ENCODE results near the gene BPIFB3. TPM values are rescaled to one million over a fixed set of nuclear protein-coding genes. Genes with fewer than 3 reads are reported as not detected.
"Not testable (repeated sequence)": the region's sequence is repeated elsewhere in the genome, so short reads cannot be mapped to it uniquely, and the experiment has no call there.

The BPIFB3 gene
- total RNA-seq, 1 donor from 2014 or later = not detected

- TF ChIP-seq EZH2 (IDR thresholded peaks at IDR 0.05) (no peak), CTCF (IDR thresholded peaks at IDR 0.05) (no peak)
- Histone ChIP-seq H2AFZ (replicated peaks) (no peak overlapping the region), H3K4me3 (no peak overlapping the region), H4K20me1 (ENCODE audit: low read depth) (no peaks in the 10 kb centered on the region), H3K4me2 (no peak overlapping the region), H3K36me3 (no peaks in the 10 kb centered on the region), H3K9me3 (ENCODE audit: low read depth) (no peaks in the 10 kb centered on the region), H3F3A (ENCODE audit: low read depth) (no peaks in the 10 kb centered on the region), H3K27me3 (no peaks in the 10 kb centered on the region), H3K79me2 (ENCODE audit: low read depth) (no peaks in the 10 kb centered on the region), H3K9ac (no peak overlapping the region), H3K4me1 (no peaks in the 10 kb centered on the region), H3K27ac (no peak overlapping the region)
- no peak for DNase-seq (ENCODE audit: low spot score)
- Mint-ChIP-seq H3K4me1 (peaks cover 2% of the 10 kb centered on the region), H3K27me3 (ENCODE audit: insufficient read depth, low read depth) (peaks cover 10% of the 10 kb centered on the region), H3K36me3 (no peaks in the 10 kb centered on the region), H3K9me3 (peaks cover 6% of the 10 kb centered on the region), H3K27ac (no peak overlapping the region), H3K4me3 (no peak overlapping the region)
These were observed 66.3 kb downstream of the BPIFB3 start for GRCh38 chr20:33119725-33120720.

GRCh38 chr20:33120934-33121333 lies 67.2 kb downstream of the BPIFB3 start:
- Mint-ChIP-seq H3K9me3 (peaks cover 6% of the 10 kb centered on the region), H3K27me3 (ENCODE audit: insufficient read depth, low read depth) (peaks cover 14% of the 10 kb centered on the region), H3K4me3 (no peak overlapping the region), H3K4me1 (peaks cover 3% of the 10 kb centered on the region), H3K27ac (no peak overlapping the region), H3K36me3 (no peaks in the 10 kb centered on the region)
- peaks cover 4% of the 10 kb centered on the region for H3F3A ChIP-seq (ENCODE audit: low read depth)
- no peak overlapping the region for H2AFZ ChIP-seq (replicated peaks)
- H3K9me3 ChIP-seq (ENCODE audit: low read depth) = no peaks in the 10 kb centered on the region
- no peaks in the 10 kb centered on the region for H4K20me1 ChIP-seq (ENCODE audit: low read depth)
- H3K36me3 ChIP-seq = no peaks in the 10 kb centered on the region
- no peak overlapping the region for H3K27ac ChIP-seq
- TF ChIP-seq EZH2phosphoT487 (IDR thresholded peaks at IDR 0.05) (no peak), EZH2 (IDR thresholded peaks at IDR 0.05) (no peak), CTCF (IDR thresholded peaks at IDR 0.05) (no peak)
- no peaks in the 10 kb centered on the region for H3K79me2 ChIP-seq (ENCODE audit: low read depth)
- no peak for DNase-seq (ENCODE audit: low spot score)
- no peak overlapping the region for H3K4me2 ChIP-seq
- no peak overlapping the region for H3K9ac ChIP-seq
- H3K27me3 ChIP-seq = no peaks in the 10 kb centered on the region
- no peak overlapping the region for H3K4me3 ChIP-seq
- H3K4me1 ChIP-seq = peaks cover 1% of the 10 kb centered on the region

GRCh38 chr20:33122297-33122696 lies 68.6 kb downstream of the BPIFB3 start:
- not testable (repeated sequence) for H3K4me1 Mint-ChIP-seq; H3K9me3 Mint-ChIP-seq; H2AFZ ChIP-seq (replicated peaks); H3K4me2 ChIP-seq; H3K4me1 ChIP-seq; H3K4me3 ChIP-seq; H3K4me3 Mint-ChIP-seq; H3K9me3 ChIP-seq (ENCODE audit: low read depth); H3K36me3 Mint-ChIP-seq; H3K79me2 ChIP-seq (ENCODE audit: low read depth); H3K36me3 ChIP-seq; H3F3A ChIP-seq (ENCODE audit: low read depth); H3K27ac Mint-ChIP-seq; H3K27me3 ChIP-seq; DNase-seq (ENCODE audit: low spot score); H4K20me1 ChIP-seq (ENCODE audit: low read depth); H3K27ac ChIP-seq; H3K9ac ChIP-seq
- H3K27me3 Mint-ChIP-seq (ENCODE audit: insufficient read depth, low read depth) = peaks cover 14% of the 10 kb centered on the region

Other genes with a start within 250 kb of the BPIFB3 start
- 210 and 263 TPM in 2 replicates for gene MAPRE1, start 233.9 kb upstream of the BPIFB3 start, total RNA-seq (ENCODE audit: low replicate concordance)
- gene EFCAB8, start 195.0 kb upstream of the BPIFB3 start, total RNA-seq (ENCODE audit: low replicate concordance) = not detected in 2 replicates
- gene SUN5, start 49.5 kb upstream of the BPIFB3 start, total RNA-seq (ENCODE audit: low replicate concordance) = not detected in 2 replicates
- gene BPIFB2, start 46.2 kb upstream of the BPIFB3 start, total RNA-seq (ENCODE audit: low replicate concordance) = not detected in 2 replicates
- not detected in 2 replicates for gene BPIFB6, start 22.3 kb upstream of the BPIFB3 start, total RNA-seq (ENCODE audit: low replicate concordance)
- not detected in 2 replicates for gene BPIFB4, start 25.7 kb downstream of the BPIFB3 start, total RNA-seq (ENCODE audit: low replicate concordance)
- not detected in 2 replicates for gene BPIFA2, start 114.3 kb downstream of the BPIFB3 start, total RNA-seq (ENCODE audit: low replicate concordance)
- gene BPIFA3, start 163.4 kb downstream of the BPIFB3 start, total RNA-seq (ENCODE audit: low replicate concordance) = not detected in 2 replicates
- not detected in 2 replicates for gene BPIFA1, start 182.1 kb downstream of the BPIFB3 start, total RNA-seq (ENCODE audit: low replicate concordance)
- gene BPIFB1, start 229.3 kb downstream of the BPIFB3 start, total RNA-seq (ENCODE audit: low replicate concordance) = not detected in 2 replicates

Measured in neural progenitor cell (in vitro differentiated cells).